Measurements from ENCODE around the gene TRIP6.
"Not testable (repeated sequence)": the region's sequence is repeated elsewhere in the genome, so short reads cannot be mapped to it uniquely, and the experiment has no call there.

Gene TRIP6

DNA sequence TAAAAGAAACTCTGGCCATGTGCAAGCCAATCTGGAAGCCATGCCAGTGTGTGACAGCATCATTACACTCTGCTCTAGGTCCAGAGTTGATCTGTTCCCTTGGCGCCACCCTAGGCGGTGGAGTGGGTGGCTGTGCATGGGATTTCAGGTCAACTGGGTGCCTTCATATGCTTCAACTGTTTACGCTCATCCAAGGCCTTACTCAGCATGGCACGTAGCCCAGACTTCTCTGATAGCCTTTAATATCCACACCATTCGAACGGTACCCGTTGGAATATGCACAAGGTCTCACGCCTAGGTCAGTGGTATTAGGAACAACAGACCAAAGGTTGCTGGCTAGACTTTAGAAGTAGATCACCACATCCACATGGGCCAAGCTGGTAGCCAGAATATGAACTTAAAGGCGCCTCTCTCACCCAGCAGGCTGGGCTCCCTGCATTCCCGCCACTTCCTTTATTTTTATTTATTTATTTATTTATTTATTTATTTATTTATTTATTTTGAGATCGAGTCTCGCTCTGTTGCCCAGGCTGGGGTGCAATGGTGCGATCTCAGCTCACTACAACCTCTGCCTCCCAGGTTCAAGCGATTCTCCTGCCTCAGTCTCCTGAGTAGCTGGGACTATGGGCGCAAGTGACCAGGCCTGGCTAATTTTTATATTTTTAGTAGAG, 47.2 kb downstream of the TRIP6 start:
- no peak for DNase-seq (ENCODE audit: low spot score)

DNA sequence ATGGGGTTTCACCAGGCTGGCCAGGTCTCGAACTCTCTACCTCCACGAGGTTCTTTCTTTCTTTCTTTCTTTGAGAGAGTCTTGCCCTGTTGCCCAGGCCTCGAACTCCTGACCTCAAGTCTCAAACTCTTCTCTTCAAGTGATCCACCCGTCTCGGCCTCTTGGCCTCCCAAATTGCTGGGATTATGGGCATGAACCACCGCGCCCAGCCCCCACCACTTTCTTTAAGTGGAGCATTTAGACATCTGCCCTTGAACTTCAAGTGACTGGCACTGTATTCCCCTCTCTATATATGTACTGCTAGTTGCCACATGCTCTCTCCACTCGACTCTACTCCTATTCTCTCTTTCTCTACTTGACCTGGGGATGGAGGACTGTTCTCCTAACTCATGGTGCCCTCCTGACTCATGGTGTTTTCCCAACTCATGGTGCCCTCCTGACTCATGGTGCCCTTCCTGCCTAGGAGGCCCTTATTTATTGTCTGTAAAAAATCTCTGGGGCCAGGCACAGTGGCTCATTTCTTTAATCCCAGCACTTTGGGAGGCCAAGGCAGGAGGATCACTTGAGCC, 47.8 kb downstream of the TRIP6 start:
- DNase-seq (ENCODE audit: low spot score) = no peak

- DNase-seq (ENCODE audit: low spot score) = not testable (repeated sequence)
Observed at GRCh38 chr7:100919335-100919734, 52.1 kb downstream of the TRIP6 start.

GRCh38 chr7:100919779-100920437, 52.7 kb downstream of the TRIP6 start:
- DNase-seq (ENCODE audit: low spot score) = not testable (repeated sequence)

- no peak for DNase-seq (ENCODE audit: low spot score)
Observed at GRCh38 chr7:100921039-100921438, 53.9 kb downstream of the TRIP6 start.

All from CD4-positive, alpha-beta T cell treated with Interleukin-15 for 4 hours (primary cell).